Inflammatory macrophage treated with lipopolysaccharide for 4 hours (primary cell): Measurements from ENCODE around the gene AMTN.

ENCODE experiments used
- DNase-seq: peaks from one replicate; pipeline ENCODE4 v3.0.0-alpha.2; 2020

Gene AMTN

GRCh38 chr4:70564033-70564432, 45.7 kb downstream of the AMTN start:
- no peak for DNase-seq

GRCh38 chr4:70570796-70571195, 52.4 kb downstream of the AMTN start:
- no peak for DNase-seq

- no peak for DNase-seq
These were observed 53.4 kb downstream of the AMTN start for GRCh38 chr4:70571772-70572171.

GRCh38 chr4:70575964-70576363, 57.6 kb downstream of the AMTN start:
- DNase-seq: no peak

- no peak for DNase-seq
These were observed 59.0 kb downstream of the AMTN start for GRCh38 chr4:70577220-70577927.

GRCh38 chr4:70581980-70582379, 63.6 kb downstream of the AMTN start:
- no peak for DNase-seq
